K562 (cell line): Measurements from ENCODE around the gene MOCOS. TPM values are rescaled to one million over a fixed set of nuclear protein-coding genes. Genes with fewer than 3 reads are reported as not detected.
A peak's percentile ranks its signal among the peaks of the same experiment; 100 is the strongest.

Experiments used
- ATAC-seq: fragments of 200-7000 bp; cut with Tn5 transposase; 3 replicates; pipeline ENCODE4 v1.9.1; 2020; ENCODE audit warnings: moderate library complexity
- Bru-seq: library from RNA; stranded (reverse); fragments of 400-500 nt; gene quantifications from one replicate; lab custom pipeline; 2021; lab: Mats Ljungman, UMichigan
- BruChase-seq, 2 experiments: library from RNA; stranded (reverse); fragments of 400-500 nt; gene quantifications; one replicate each; lab custom pipeline; 2021; lab: Mats Ljungman, UMichigan
- BruUV-seq: library from RNA; stranded (reverse); fragments of 400-500 nt; replicated peaks from 2 replicates; lab custom pipeline; 2021; lab: Mats Ljungman, UMichigan
- CTCF ChIA-PET: fragments of 300-600 bp; formaldehyde crosslinking; extraction: SDS; loops from one replicate; lab custom pipeline; 2021; ENCODE audit warnings: low intra/inter-chr PET ratio; lab: Yijun Ruan, JAX
- POLR2A ChIA-PET: fragments of 300-600, 350-650 bp; sonication (Branson Sonifier 250); formaldehyde crosslinking; extraction: SDS; loops from one replicate; lab custom pipeline; 2021; ENCODE audit warnings: antibody characterized with exemption, inconsistent platforms; lab: Yijun Ruan, JAX
- DNase-seq, 4 experiments: peaks; one replicate each; pipeline versions ENCODE4 v3.0.0 to v3.0.0-alpha.2; 2011 to 2018; ENCODE audit warnings: low spot score in 3 of 4, mixed read lengths in 3 of 4; ENCODE audit errors: extremely low read depth in 1 of 4
- FAIRE-seq: peaks from 2 replicates; lab custom pipeline; 2011; peaks lifted over from hg19 to GRCh38; lab: Jason Lieb, UNC
- H2AFZ ChIP-seq: 2 replicates; pipeline ENCODE4 v1.6.0; 2011; ENCODE audit warnings: low read depth, low read length, control low read depth, inconsistent platforms
- H3K27ac ChIP-seq: fragments of 200-600 bp; 3 replicates; pipeline ENCODE4 v1.8.0; 2011; ENCODE audit warnings: low read depth, mild to moderate bottlenecking, control low read depth, inconsistent platforms, low read length, moderate library complexity, mixed read lengths; ENCODE audit errors: extremely low read depth
- H3K27me3 ChIP-seq, 2 experiments: fragments of 300-600 bp in 1 of 2; 2 replicates in 1 of 2; 3 replicates in 1 of 2; pipeline versions ENCODE4 v1.6.0 to v1.8.0; 2011; ENCODE audit warnings: inconsistent platforms in 2 of 2, low read length in 2 of 2, mild to moderate bottlenecking in 1 of 2, mixed read lengths in 1 of 2, moderate library complexity in 1 of 2; ENCODE audit not compliant: control insufficient read depth in 2 of 2, insufficient read depth in 2 of 2
- H3K36me3 ChIP-seq: fragments of 300-600 bp; 3 replicates; pipeline ENCODE4 v1.8.0; 2011; ENCODE audit warnings: mild to moderate bottlenecking, low read length, inconsistent platforms; ENCODE audit not compliant: control insufficient read depth, insufficient read depth
- H3K4me1 ChIP-seq, 2 experiments: fragments of 200-600 bp in 1 of 2; replicated peaks in 1 of 2; 2 replicates in 1 of 2; 3 replicates in 1 of 2; pipeline versions ENCODE4 v1.5.1 to v1.8.0; 2011; ENCODE audit warnings: inconsistent platforms in 2 of 2, low read length in 2 of 2, mild to moderate bottlenecking in 1 of 2, mixed read lengths in 1 of 2, moderate library complexity in 1 of 2; ENCODE audit not compliant: control insufficient read depth in 2 of 2, insufficient read depth in 2 of 2
- H3K4me2 ChIP-seq: 2 replicates; pipeline ENCODE4 v1.6.1; 2011; ENCODE audit warnings: low read length, control low read depth, inconsistent platforms, mixed read lengths; ENCODE audit not compliant: insufficient read depth
- H3K4me3 ChIP-seq: fragments of 200-600 bp; sonication (generic), shearing (Covaris generic); 2 replicates; pipeline ENCODE4 v1.5.1; 2016; ENCODE audit warnings: control low read depth, inconsistent platforms
- H3K79me2 ChIP-seq: fragments of 200-600 bp; 3 replicates; pipeline ENCODE4 v1.8.0; 2011; ENCODE audit warnings: low read length, inconsistent platforms; ENCODE audit not compliant: control insufficient read depth, insufficient read depth
- H3K9ac ChIP-seq, 2 experiments: 2 replicates each; pipeline versions ENCODE4 v1.6.0 to v1.6.1; 2011; ENCODE audit warnings: low read depth in 2 of 2, low read length in 2 of 2, control low read depth in 1 of 2, inconsistent platforms in 1 of 2, mild to moderate bottlenecking in 1 of 2, mixed read lengths in 1 of 2; ENCODE audit not compliant: insufficient read depth in 1 of 2
- H3K9me1 ChIP-seq: one replicate; pipeline ENCODE4 v1.6.0; 2011; ENCODE audit warnings: inconsistent platforms, mild to moderate bottlenecking, low read length, moderate library complexity; ENCODE audit not compliant: control insufficient read depth, insufficient read depth
- H3K9me3 ChIP-seq: replicated peaks from 2 replicates; pipeline ENCODE4 v1.5.1; 2011; ENCODE audit warnings: low read depth, low read length, inconsistent platforms; ENCODE audit not compliant: control insufficient read depth, insufficient read depth
- H4K20me1 ChIP-seq: replicated peaks from 2 replicates; pipeline ENCODE4 v1.6.1; 2011; ENCODE audit warnings: low read length, inconsistent platforms, mixed read lengths; ENCODE audit not compliant: control insufficient read depth, insufficient read depth
- HCFC1 ChIP-seq: IDR thresholded peaks from 2 replicates; pipeline ENCODE4 v1.6.1; 2012; ENCODE audit warnings: low read depth, low read length, improper control_type of control experiment
- MAX ChIP-seq: sonication (generic); formaldehyde crosslinking; IDR thresholded peaks from 2 replicates; pipeline ENCODE4 v1.9.0; 2022; ENCODE audit warnings: mild to moderate bottlenecking, missing genetic modification reagents
- MYC ChIP-seq, 2 experiments: fragments of 250-450 bp in 1 of 2; sonication (Bioruptor Pico) in 1 of 2; IDR thresholded peaks; 2 replicates each; pipeline versions ENCODE4 v1.5.1 to v1.6.1; 2012 to 2021; ENCODE audit warnings: low read depth in 2 of 2, borderline replicate concordance in 1 of 2, improper control_type of control experiment in 1 of 2, low read length in 1 of 2, mild to moderate bottlenecking in 1 of 2, moderate library complexity in 1 of 2
- RBFOX2 ChIP-seq: fragments of 200-400 bp; formaldehyde crosslinking; IDR thresholded peaks from 2 replicates; pipeline ENCODE4 v1.6.1; 2017; ENCODE audit warnings: low read depth, mild to moderate bottlenecking, low read length, moderate library complexity
- RNF2 ChIP-seq: sonication (generic); IDR thresholded peaks from 2 replicates; pipeline ENCODE4 v1.6.1; 2016
- SUPT5H ChIP-seq: fragments of 450-650 bp; IDR thresholded peaks from 2 replicates; pipeline ENCODE4 v1.6.1; 2016
- ZNF639 ChIP-seq, 2 experiments: fragments of 200-800 bp in 1 of 2; sonication (Bioruptor generic) in 1 of 2; sonication (generic) in 1 of 2; formaldehyde crosslinking in 1 of 2; IDR thresholded peaks in 1 of 2; conservative IDR thresholded peaks in 1 of 2; 2 replicates each; pipeline versions ENCODE4 v1.5.0 to v1.6.1; 2016 to 2020; ENCODE audit warnings: missing compliant biosample characterization in 1 of 2, missing genetic modification characterization in 1 of 2, missing genetic modification reagents in 1 of 2
- WGBS: fragments of 100-300 bp; shearing (Covaris generic); methylation state at CpG from one replicate; pipeline ENCODE4 v1.1.6; 2016; ENCODE audit warnings: low coverage, mixed read lengths; ENCODE audit not compliant: insufficient coverage; ENCODE audit errors: missing lambda C conversion rate; 5-methylcytosine and 5-hydroxymethylcytosine counted together
- in situ Hi-C: fragments of 300-500 bp; cut with MboI; formaldehyde crosslinking; loops from 4 replicates; pipeline ENCODE4 v1.15.0; 2018; ENCODE audit warnings: inconsistent platforms, mixed read lengths
- intact Hi-C: fragments of 100-400 bp; cut with micrococcal nuclease; formaldehyde crosslinking; loops from 2 replicates; pipeline ENCODE4 v1.14.2; 2022
- long read RNA-seq, 3 experiments: library from polyadenylated mRNA in 2 of 3; library from RNA in 1 of 3; unstranded in 2 of 3; stranded (forward) in 1 of 3; transcript quantifications; one replicate each; pipeline ENCODE4 v2.0.0, GENCODE V29; 2019 to 2022
- polyA minus RNA-seq, 3 experiments: library from RNA; depleted of rRNA, polyadenylated mRNA; stranded (reverse); fragments of >200 nt; gene quantifications; 2 replicates each; pipeline ENCODE4 v1.2.3, GENCODE V29; 2011
- polyA plus RNA-seq, 8 experiments: library from polyadenylated mRNA; depleted of rRNA in 4 of 8; stranded (reverse) in 5 of 8; unstranded in 3 of 8; fragments of >200 nt; fragmentation: Nextera tagmentation in 2 of 8; fragmentation: Illumina TruSeq in 1 of 8; extraction: Ambion mirVana in 2 of 8; extraction: Trizol in 1 of 8; gene quantifications; 2 replicates each; pipeline versions ENCODE4 v1.2.1 to v1.2.3, GENCODE V29; 2011 to 2014; ENCODE audit warnings: inconsistent platforms in 1 of 8, missing spikeins in 1 of 8
- total RNA-seq, 7 experiments: library from RNA; depleted of rRNA in 6 of 7; stranded (reverse); fragments of >200 nt in 6 of 7; fragmentation: Illumina TruSeq in 2 of 7; extraction: Trizol in 2 of 7; gene quantifications; 2 replicates each; pipeline versions ENCODE4 v1.2.1 to v1.2.3, GENCODE V29; 2011 to 2021; ENCODE audit warnings: low replicate concordance in 1 of 7
- TF ChIP-seq, protein P1 (sequence below): sonication (generic); formaldehyde crosslinking; IDR thresholded peaks from 2 replicates; pipeline ENCODE4 v1.8.1; 2023; ENCODE audit warnings: mild to moderate bottlenecking, missing genetic modification reagents

MOCOS gene, protein sequence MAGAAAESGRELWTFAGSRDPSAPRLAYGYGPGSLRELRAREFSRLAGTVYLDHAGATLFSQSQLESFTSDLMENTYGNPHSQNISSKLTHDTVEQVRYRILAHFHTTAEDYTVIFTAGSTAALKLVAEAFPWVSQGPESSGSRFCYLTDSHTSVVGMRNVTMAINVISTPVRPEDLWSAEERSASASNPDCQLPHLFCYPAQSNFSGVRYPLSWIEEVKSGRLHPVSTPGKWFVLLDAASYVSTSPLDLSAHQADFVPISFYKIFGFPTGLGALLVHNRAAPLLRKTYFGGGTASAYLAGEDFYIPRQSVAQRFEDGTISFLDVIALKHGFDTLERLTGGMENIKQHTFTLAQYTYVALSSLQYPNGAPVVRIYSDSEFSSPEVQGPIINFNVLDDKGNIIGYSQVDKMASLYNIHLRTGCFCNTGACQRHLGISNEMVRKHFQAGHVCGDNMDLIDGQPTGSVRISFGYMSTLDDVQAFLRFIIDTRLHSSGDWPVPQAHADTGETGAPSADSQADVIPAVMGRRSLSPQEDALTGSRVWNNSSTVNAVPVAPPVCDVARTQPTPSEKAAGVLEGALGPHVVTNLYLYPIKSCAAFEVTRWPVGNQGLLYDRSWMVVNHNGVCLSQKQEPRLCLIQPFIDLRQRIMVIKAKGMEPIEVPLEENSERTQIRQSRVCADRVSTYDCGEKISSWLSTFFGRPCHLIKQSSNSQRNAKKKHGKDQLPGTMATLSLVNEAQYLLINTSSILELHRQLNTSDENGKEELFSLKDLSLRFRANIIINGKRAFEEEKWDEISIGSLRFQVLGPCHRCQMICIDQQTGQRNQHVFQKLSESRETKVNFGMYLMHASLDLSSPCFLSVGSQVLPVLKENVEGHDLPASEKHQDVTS
- total RNA-seq (2011; cell fraction: chromatin; rRNA removed; ENCODE audit: low replicate concordance) = 13.8 and 19.3 TPM in 2 replicates
- 11.7 and 12.5 TPM in 2 replicates for total RNA-seq (2011; cell fraction: nucleolus; rRNA removed)
- 13.4 and 14.2 TPM in 2 replicates for total RNA-seq (2011; cell fraction: nucleoplasm; rRNA removed)
- 8.4 and 11.8 TPM in 2 replicates for total RNA-seq (2014; rRNA removed)
- total RNA-seq (2014; rRNA removed; fragmentation: Illumina TruSeq; extraction: Trizol) = 11.5 and 11.8 TPM in 2 replicates
- total RNA-seq (2015; rRNA removed; fragmentation: Illumina TruSeq; extraction: Trizol) = 7.7 TPM in 2 replicates
- 12.4 TPM in 2 replicates for total RNA-seq (2021)
- polyA plus RNA-seq (2011; rRNA removed) = 8.1 and 8.6 TPM in 2 replicates
- 6.4 and 6.8 TPM in 2 replicates for polyA plus RNA-seq (2011; cell fraction: cytosol; rRNA removed)
- 11.0 and 12.3 TPM in 2 replicates for polyA plus RNA-seq (2011; cell fraction: nucleus; rRNA removed)
- 6.5 and 17.9 TPM in 2 replicates for polyA plus RNA-seq (2012)
- 8.4 and 9.2 TPM in 2 replicates for polyA plus RNA-seq (2014; fragmentation: Illumina TruSeq; extraction: Trizol)
- 1 to 10 TPM; 4.5 to 4.6 TPM for polyA plus RNA-seq (2014; fragmentation: Nextera tagmentation; extraction: Ambion mirVana)
- 9.1 and 12.1 TPM in 2 replicates for polyA plus RNA-seq (2014; rRNA removed)
- 10.8 and 12.7 TPM in 2 replicates for polyA minus RNA-seq (2011; rRNA and poly(A)+ RNA removed)
- 6.4 and 6.6 TPM in 2 replicates for polyA minus RNA-seq (2011; cell fraction: cytosol; rRNA and poly(A)+ RNA removed)
- polyA minus RNA-seq (2011; cell fraction: nucleus; rRNA and poly(A)+ RNA removed) = 7.4 and 11.7 TPM in 2 replicates
- percentile 67 among the genes with signal in this experiment for Bru-seq, nascent RNA
- BruChase-seq, experiment 1, labeled RNA remaining after a 2-hour chase = percentile 75 among the genes with signal in this experiment
- BruChase-seq, experiment 2, labeled RNA remaining after a 6-hour chase = percentile 71 among the genes with signal in this experiment
- long read RNA-seq, experiment 1, full-length matches to known transcripts = 29 of 71 reads
- long read RNA-seq, experiment 1, partial matches to known transcripts = 20 of 71 reads
- long read RNA-seq, experiment 1, other reads (novel, unspliced or antisense) = 22 of 71 reads
- long read RNA-seq, experiment 2, full-length matches to known transcripts = 6 of 27 reads
- long read RNA-seq, experiment 2, partial matches to known transcripts = 11 of 27 reads
- long read RNA-seq, experiment 2, other reads (novel, unspliced or antisense) = 10 of 27 reads
- long read RNA-seq, experiment 3, full-length matches to known transcripts = 9 of 26 reads
- long read RNA-seq, experiment 3, partial matches to known transcripts = 2 of 26 reads
- long read RNA-seq, experiment 3, other reads (novel, unspliced or antisense) = 15 of 26 reads

DNA sequence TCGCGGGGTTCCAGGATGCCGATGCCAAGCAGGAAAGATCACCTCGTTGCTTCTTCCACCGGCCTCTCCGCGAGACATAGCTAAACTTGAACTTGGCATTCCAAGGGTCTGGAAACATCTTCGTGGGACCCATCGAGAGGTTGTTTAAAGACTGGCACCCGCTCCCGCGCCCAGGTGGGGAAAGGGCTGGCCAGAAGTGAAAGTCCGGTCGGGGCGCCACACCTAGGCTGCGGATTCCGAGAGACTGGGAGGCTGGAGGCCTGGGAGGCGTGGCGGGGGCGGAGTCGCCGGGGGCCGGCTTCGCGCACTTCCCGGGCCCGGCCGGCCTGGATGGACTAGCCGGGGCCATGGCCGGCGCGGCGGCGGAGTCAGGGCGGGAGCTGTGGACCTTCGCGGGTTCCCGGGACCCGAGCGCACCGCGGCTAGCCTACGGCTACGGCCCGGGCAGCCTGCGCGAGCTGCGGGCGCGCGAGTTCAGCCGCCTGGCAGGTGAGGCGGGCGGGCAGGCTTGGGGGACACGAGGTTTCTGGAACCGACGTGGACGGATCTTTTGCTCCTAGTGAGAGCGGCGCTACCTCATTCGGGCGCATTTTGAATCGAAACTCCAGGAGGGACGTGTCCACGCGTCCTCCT, at the start of gene MOCOS:
Gene MOCOS (plus strand): TSS at position 305 of the 633 bp plus-strand sequence. CDS start 43 bp downstream, at position 348.
- H3K27me3 ChIP-seq = no peaks in the 10 kb centered on the region
- in situ Hi-C loops (no loop called here), intact Hi-C loops (loop anchor here (2.0 kb wide), 1 partner anchor 97 kb away; no protein-coding TSS in a partner anchor)
- H3K4me1 ChIP-seq = peaks cover 12 to 31% of the 10 kb centered on the region in 2 experiments; a peak in 4 of 5 replicates
- H4K20me1 ChIP-seq = no peaks in the 10 kb centered on the region
- DNase-seq (peak; percentile 91 to 97 (median 95)), FAIRE-seq (no peak), ATAC-seq (peak; percentile 95)
- no TSS peak for BruUV-seq
- peak within 1 kb of the TSS; percentile 81 to 93 for H3K9ac ChIP-seq
- H3K9me3 ChIP-seq = no peaks in the 10 kb centered on the region
- peak within 1 kb of the TSS; percentile 89 for H2AFZ ChIP-seq
- WGBS = under 1% methylated on average over 45 of the region's 66 CpGs
- H3K4me2 ChIP-seq = peak within 1 kb of the TSS; percentile 89
- peak within 1 kb of the TSS; percentile 61 for H3K27ac ChIP-seq
- POLR2A ChIA-PET = interaction anchor here (1.0 to 3.3 kb wide), 4 partner anchors 11 to 66 kb away, joined by 4 to 35 read pairs (median 6); no protein-coding TSS in a partner anchor
- peak within 1 kb of the TSS; percentile 68 for H3K4me3 ChIP-seq
- peaks cover 22% of the 10 kb centered on the region for H3K79me2 ChIP-seq
- H3K36me3 ChIP-seq = peaks cover 14% of the 10 kb centered on the region; the same call in 2 of the 3 replicates
- H3K9me1 ChIP-seq = no peaks in the 10 kb centered on the region
- CTCF ChIA-PET = no interaction called here
- TF ChIP-seq MAX (CRISPR knock-in tag) = peak; percentile 72
- TF ChIP-seq RBFOX2 = peak; percentile 97
- TF ChIP-seq, protein P1, sequence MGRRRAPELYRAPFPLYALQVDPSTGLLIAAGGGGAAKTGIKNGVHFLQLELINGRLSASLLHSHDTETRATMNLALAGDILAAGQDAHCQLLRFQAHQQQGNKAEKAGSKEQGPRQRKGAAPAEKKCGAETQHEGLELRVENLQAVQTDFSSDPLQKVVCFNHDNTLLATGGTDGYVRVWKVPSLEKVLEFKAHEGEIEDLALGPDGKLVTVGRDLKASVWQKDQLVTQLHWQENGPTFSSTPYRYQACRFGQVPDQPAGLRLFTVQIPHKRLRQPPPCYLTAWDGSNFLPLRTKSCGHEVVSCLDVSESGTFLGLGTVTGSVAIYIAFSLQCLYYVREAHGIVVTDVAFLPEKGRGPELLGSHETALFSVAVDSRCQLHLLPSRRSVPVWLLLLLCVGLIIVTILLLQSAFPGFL (CRISPR knock-in tag) = no peak
- 0 out of 2 replicates have a peak, but pooled peaks have one; percentile 25 for TF ChIP-seq HCFC1
- TF ChIP-seq SUPT5H = peak; percentile 61
- TF ChIP-seq MYC (IDR thresholded peaks at IDR 0.05; ENCODE audit: low read depth, low read length) = peak; percentile 60; the same call in 1 of the 2 replicates
- no peak for TF ChIP-seq MYC (CRISPR knock-in tag; IDR thresholded peaks at IDR 0.05; ENCODE audit: borderline replicate concordance, low read depth)
- no peak for TF ChIP-seq ZNF639 (CRISPR knock-in tag; conservative IDR thresholded peaks at IDR 0.05 in 1 of 2, IDR thresholded peaks at IDR 0.05 in 1 of 2)
- TF ChIP-seq RNF2 = peak; percentile 35; the same call in 1 of the 2 replicates
